ENCODE data around the gene TMEM150B.

DNA sequence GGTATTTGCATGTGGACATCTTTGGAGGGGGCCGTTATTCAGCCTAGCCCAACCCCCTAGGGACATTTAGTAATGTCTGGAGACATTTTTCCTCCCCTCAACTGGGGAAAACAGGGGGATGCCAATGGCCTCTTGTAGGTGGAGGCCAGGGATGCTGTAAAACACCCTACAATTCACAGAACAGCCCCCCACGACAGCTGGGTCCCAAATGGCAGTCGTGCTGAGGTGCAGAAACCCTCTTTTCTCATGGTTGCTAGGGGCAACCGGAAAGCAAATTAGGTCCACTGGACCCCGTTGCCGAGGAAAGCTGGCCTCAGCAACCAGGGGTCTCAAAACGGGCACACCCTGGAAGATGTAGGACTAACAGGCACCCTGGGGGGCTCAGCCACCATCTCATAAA is 14.6 kb downstream of the TMEM150B start:
- TF ChIP-seq EZH2 (IDR thresholded peaks at IDR 0.05; ENCODE audit: low read length, unreplicated experiment): no peak
- no peak for TF ChIP-seq CTCF (conservative IDR thresholded peaks at IDR 0.05; ENCODE audit: low read depth, low read length)
- no peak for TF ChIP-seq EZH2phosphoT487 (IDR thresholded peaks at IDR 0.05; ENCODE audit: borderline replicate concordance, low read length)

Data from PC-3 (cell line).